ENCODE results near the gene DDR2. TPM values are rescaled to one million over a fixed set of nuclear protein-coding genes. Genes with fewer than 3 reads are reported as not detected.

DDR2 gene
- total RNA-seq, 4 donors from 2014 or later, result 15.1 to 36.9 (median 20.0) TPM

DNA sequence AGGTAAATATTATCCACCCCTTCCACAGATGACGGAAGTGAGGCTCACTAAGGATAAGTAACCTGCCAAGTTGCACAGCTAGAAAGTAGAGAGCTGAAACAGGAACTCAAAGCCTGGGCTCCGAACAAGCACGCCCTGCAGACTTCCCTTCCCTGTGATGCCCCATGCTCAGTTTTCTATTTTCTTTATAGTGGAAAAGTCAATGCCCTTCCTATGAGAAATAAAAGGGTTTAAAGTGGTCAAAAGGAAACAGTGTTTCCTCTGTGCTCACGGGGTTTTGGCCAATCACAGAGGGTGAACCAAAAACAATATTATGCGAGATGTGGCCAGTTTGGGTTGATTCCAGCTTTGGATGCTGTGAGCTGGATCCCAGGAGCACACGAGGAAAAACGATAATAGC lies 44.5 kb downstream of the DDR2 start:
- intact Hi-C loops (cut with DNase I; ENCODE audit: low total_unique reads), result no loop called here
- no peak overlapping the region for H3K4me3 ChIP-seq (ENCODE audit: low read depth, poor library complexity, severe bottlenecking)
- no peak for DNase-seq (ENCODE audit: low spot score in 2 of 2)
- TF ChIP-seq POLR2A (IDR thresholded peaks at IDR 0.05), result no peak
- no peak for TF ChIP-seq CTCF (IDR thresholded peaks at IDR 0.05)
- 52% methylated on average over 7 of the region's 7 CpGs for WGBS, 2 donors

DNA sequence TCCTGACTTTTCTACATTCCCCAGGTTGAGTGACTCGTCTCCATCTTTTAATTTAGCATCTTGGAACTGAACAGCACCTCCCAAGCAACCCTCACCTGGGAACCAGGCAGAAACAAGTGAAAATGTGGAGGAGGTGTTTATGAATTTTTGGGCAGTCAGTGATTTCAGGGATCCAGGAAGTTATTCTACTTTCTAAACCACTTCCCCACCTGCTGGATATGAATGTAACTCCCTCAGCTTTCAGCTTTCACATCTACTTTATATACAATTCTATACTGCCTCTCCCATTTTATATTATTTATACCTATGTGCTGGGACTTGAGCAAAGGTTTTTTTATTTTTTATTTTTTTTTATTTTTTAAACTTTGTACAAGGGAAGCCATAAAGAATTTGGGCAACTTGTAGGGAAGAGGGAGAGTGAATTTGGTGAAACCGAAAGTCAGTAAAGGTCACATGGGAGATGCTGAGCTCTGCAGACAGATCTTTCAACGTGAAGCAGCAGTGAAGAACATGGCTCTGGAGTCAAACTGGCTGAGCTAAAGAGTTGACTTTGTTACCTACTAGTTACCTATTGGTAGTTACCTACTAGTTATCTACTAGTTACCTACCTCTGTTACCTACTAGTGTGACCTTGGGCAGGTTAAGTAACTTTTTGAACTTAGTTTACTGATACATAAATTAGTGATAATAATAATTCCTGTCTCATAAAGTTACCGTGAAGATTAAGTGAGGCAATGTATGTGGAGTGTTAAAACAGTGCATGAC lies 45.5 kb downstream of the DDR2 start:
- no peak for TF ChIP-seq POLR2A (IDR thresholded peaks at IDR 0.05)
- TF ChIP-seq CTCF (IDR thresholded peaks at IDR 0.05), result no peak
- WGBS, 2 donors, result 66 to 70% methylated on average over 4 of the region's 4 CpGs
- H3K4me3 ChIP-seq (ENCODE audit: low read depth, poor library complexity, severe bottlenecking), result no peak overlapping the region
- intact Hi-C loops (cut with DNase I; ENCODE audit: low total_unique reads), result no loop called here
- no peak for DNase-seq (ENCODE audit: low spot score in 2 of 2)

- intact Hi-C loops (cut with DNase I; ENCODE audit: low total_unique reads), result no loop called here
- WGBS, 2 donors, result 36 to 62% methylated on average over 4 of the region's 4 CpGs
- TF ChIP-seq CTCF (IDR thresholded peaks at IDR 0.05) (no peak), POLR2A (IDR thresholded peaks at IDR 0.05) (no peak)
- peak in 1 of 2 donors; percentile 39 for DNase-seq (ENCODE audit: low spot score in 2 of 2)
- no peak overlapping the region for H3K4me3 ChIP-seq (ENCODE audit: low read depth, poor library complexity, severe bottlenecking)
Measured at GRCh38 chr1:162678439-162678838, 46.2 kb downstream of the DDR2 start.

- no peak for DNase-seq (ENCODE audit: low spot score in 2 of 2)
- TF ChIP-seq POLR2A (IDR thresholded peaks at IDR 0.05) (no peak), CTCF (IDR thresholded peaks at IDR 0.05) (no peak)
- intact Hi-C loops (cut with DNase I; ENCODE audit: low total_unique reads), result no loop called here
- H3K4me3 ChIP-seq (ENCODE audit: low read depth, poor library complexity, severe bottlenecking), result no peak overlapping the region
- 0 to 56% methylated on average over 1 of the region's 1 CpG for WGBS, 2 donors
Measured at GRCh38 chr1:162679298-162679697, 47.0 kb downstream of the DDR2 start.

DNA sequence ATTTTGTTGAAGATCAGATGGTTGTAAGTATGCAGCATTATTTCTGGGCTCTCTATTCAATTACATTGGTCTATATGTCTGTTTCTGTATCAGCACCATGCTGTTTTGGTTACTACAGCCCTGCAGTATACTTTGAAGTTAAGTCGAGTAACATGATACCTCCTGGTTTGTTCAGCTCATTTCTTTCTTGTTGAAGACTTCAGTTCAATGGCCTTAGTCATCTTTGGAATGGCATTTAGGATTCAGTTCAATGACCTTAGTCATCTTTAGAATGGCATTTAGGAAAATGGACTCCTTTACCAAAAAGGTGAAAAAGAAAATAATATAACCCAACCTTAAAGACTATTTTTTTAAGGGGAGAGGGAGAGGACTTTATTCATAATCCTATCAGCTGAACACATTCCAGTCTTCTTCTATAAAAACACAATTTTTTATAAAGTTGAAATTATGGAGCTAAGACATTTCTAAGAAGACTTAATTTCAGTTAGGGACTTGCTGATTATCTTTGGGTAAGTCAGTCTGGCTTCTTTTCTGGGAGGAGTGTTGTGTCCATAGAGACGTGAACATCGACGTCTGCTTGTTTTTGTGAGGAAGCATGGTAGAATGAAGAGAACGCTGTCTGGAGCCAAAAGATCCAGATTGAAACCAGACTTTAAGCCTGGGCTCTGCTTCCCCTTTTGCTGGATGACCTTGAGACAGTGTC lies 48.3 kb downstream of the DDR2 start:
- DNase-seq (ENCODE audit: low spot score in 2 of 2), result no peak
- TF ChIP-seq POLR2A (IDR thresholded peaks at IDR 0.05), result no peak
- no peak for TF ChIP-seq CTCF (IDR thresholded peaks at IDR 0.05)
- 63 to 74% methylated on average over 5 of the region's 5 CpGs for WGBS, 2 donors
- no peak overlapping the region for H3K4me3 ChIP-seq (ENCODE audit: low read depth, poor library complexity, severe bottlenecking)
- intact Hi-C loops (cut with DNase I; ENCODE audit: low total_unique reads), result no loop called here

All from lower leg skin (tissue), 4 donors.